Measurements from ENCODE around the gene ORAI2. TPM values are rescaled to one million over a fixed set of nuclear protein-coding genes. Genes with fewer than 3 reads are reported as not detected.
"Not testable (repeated sequence)": the region's sequence is repeated elsewhere in the genome, so short reads cannot be mapped to it uniquely, and the experiment has no call there.

ORAI2 gene
- total RNA-seq, 1 donor from 2014 or later = 20.0 TPM

GRCh38 chr7:102479982-102480637 lies 46.7 kb downstream of the ORAI2 start:
- H3K9me3 ChIP-seq; ATAC-seq; H3K36me3 ChIP-seq; H3K27me3 ChIP-seq; H3K27ac ChIP-seq; H3K4me3 ChIP-seq; H3K4me1 ChIP-seq; intact Hi-C loops (cut with DNase I): not testable (repeated sequence)
- TF ChIP-seq CTCF (IDR thresholded peaks at IDR 0.05) = peak; percentile 52
- peak; percentile 73 for DNase-seq

- H3K9me3 ChIP-seq; ATAC-seq; intact Hi-C loops (cut with DNase I); H3K27ac ChIP-seq; H3K4me1 ChIP-seq; H3K4me3 ChIP-seq; H3K36me3 ChIP-seq; H3K27me3 ChIP-seq: not testable (repeated sequence)
- DNase-seq = peak; percentile 43
Observed at GRCh38 chr7:102481962-102482361, 48.6 kb downstream of the ORAI2 start.

GRCh38 chr7:102484317-102484716 lies 50.9 kb downstream of the ORAI2 start:
- ATAC-seq; H3K4me3 ChIP-seq; H3K36me3 ChIP-seq; H3K27ac ChIP-seq; DNase-seq; H3K9me3 ChIP-seq; H3K27me3 ChIP-seq; intact Hi-C loops (cut with DNase I); H3K4me1 ChIP-seq: not testable (repeated sequence)

GRCh38 chr7:102490529-102491075 lies 57.2 kb downstream of the ORAI2 start:
- H3K27ac ChIP-seq; H3K27me3 ChIP-seq; H3K4me3 ChIP-seq; intact Hi-C loops (cut with DNase I); H3K4me1 ChIP-seq; H3K9me3 ChIP-seq; H3K36me3 ChIP-seq: not testable (repeated sequence)
- ATAC-seq (peak; percentile 78), DNase-seq (peak; percentile 88)

GRCh38 chr7:102493220-102493935 lies 60.0 kb downstream of the ORAI2 start:
- intact Hi-C loops (cut with DNase I) = not testable (repeated sequence)

GRCh38 chr7:102494026-102494425 lies 60.7 kb downstream of the ORAI2 start:
- H3K36me3 ChIP-seq; H3K27me3 ChIP-seq; H3K27ac ChIP-seq; H3K4me1 ChIP-seq; intact Hi-C loops (cut with DNase I); ATAC-seq; H3K9me3 ChIP-seq: not testable (repeated sequence)
- H3K4me3 ChIP-seq = peak overlapping the region; percentile 34
- DNase-seq = peak; percentile 72

More at GRCh38 chr7:102493220-102493935, 60.0 kb downstream of the ORAI2 start:
- not testable (repeated sequence) for H3K36me3 ChIP-seq, H3K27ac ChIP-seq, H3K4me3 ChIP-seq, H3K27me3 ChIP-seq, H3K4me1 ChIP-seq, H3K9me3 ChIP-seq
- DNase-seq (peak; percentile 71), ATAC-seq (peak; percentile 83)

GRCh38 chr7:102494473-102495149 lies 61.2 kb downstream of the ORAI2 start:
- H3K9me3 ChIP-seq; H3K27ac ChIP-seq; H3K36me3 ChIP-seq; H3K4me3 ChIP-seq; H3K27me3 ChIP-seq; intact Hi-C loops (cut with DNase I); DNase-seq; H3K4me1 ChIP-seq: not testable (repeated sequence)
- peak; percentile 57 for ATAC-seq

GRCh38 chr7:102496861-102497260 lies 63.5 kb downstream of the ORAI2 start:
- H3K4me3 ChIP-seq; intact Hi-C loops (cut with DNase I); H3K36me3 ChIP-seq; H3K27ac ChIP-seq; ATAC-seq; H3K27me3 ChIP-seq; H3K9me3 ChIP-seq; H3K4me1 ChIP-seq: not testable (repeated sequence)
- peak; percentile 62 for DNase-seq

- H3K27me3 ChIP-seq; H3K4me1 ChIP-seq; H3K36me3 ChIP-seq; H3K27ac ChIP-seq; H3K9me3 ChIP-seq; H3K4me3 ChIP-seq; ATAC-seq; intact Hi-C loops (cut with DNase I): not testable (repeated sequence)
- DNase-seq = peak; percentile 65
Observed at GRCh38 chr7:102497308-102497707, 63.9 kb downstream of the ORAI2 start.

- H3K9me3 ChIP-seq; H3K27me3 ChIP-seq; H3K4me3 ChIP-seq; H3K4me1 ChIP-seq; H3K27ac ChIP-seq; intact Hi-C loops (cut with DNase I); ATAC-seq; H3K36me3 ChIP-seq: not testable (repeated sequence)
- DNase-seq = peak; percentile 63
Observed at GRCh38 chr7:102498321-102498720, 64.9 kb downstream of the ORAI2 start.

- intact Hi-C loops (cut with DNase I); H3K9me3 ChIP-seq; H3K4me3 ChIP-seq; H3K27ac ChIP-seq; H3K4me1 ChIP-seq; H3K27me3 ChIP-seq; H3K36me3 ChIP-seq; DNase-seq: not testable (repeated sequence)
- ATAC-seq = peak; percentile 13
Observed at GRCh38 chr7:102503141-102503540, 69.8 kb downstream of the ORAI2 start.

- intact Hi-C loops (cut with DNase I); H3K27me3 ChIP-seq; H3K36me3 ChIP-seq; H3K4me3 ChIP-seq; H3K9me3 ChIP-seq; H3K27ac ChIP-seq; H3K4me1 ChIP-seq: not testable (repeated sequence)
- ATAC-seq (peak; percentile 3), DNase-seq (peak; percentile 35)
Observed at GRCh38 chr7:102505298-102506185, 72.2 kb downstream of the ORAI2 start.
